Osteocyte (in vitro differentiated cells): ENCODE results near the gene EHMT1. TPM values are rescaled to one million over a fixed set of nuclear protein-coding genes. Genes with fewer than 3 reads are reported as not detected.
A peak's percentile ranks its signal among the peaks of the same experiment; 100 is the strongest.
"Not testable (repeated sequence)": the region's sequence is repeated elsewhere in the genome, so short reads cannot be mapped to it uniquely, and the experiment has no call there.

Source experiments
- DNase-seq: peaks from one replicate; pipeline ENCODE4 v3.0.0; 2021; ENCODE audit warnings: mixed read lengths; ENCODE audit not compliant: unreplicated experiment; ENCODE audit errors: extremely low spot score
- H3K27ac Mint-ChIP-seq: one replicate; pipeline ENCODE4 v1.8.0; 2021; ENCODE audit warnings: mild to moderate bottlenecking, mixed read lengths; ENCODE audit not compliant: unreplicated experiment
- H3K27me3 Mint-ChIP-seq: one replicate; pipeline ENCODE4 v1.8.0; 2021; ENCODE audit warnings: mixed read lengths; ENCODE audit not compliant: unreplicated experiment
- H3K36me3 Mint-ChIP-seq: one replicate; pipeline ENCODE4 v1.8.0; 2021; ENCODE audit warnings: mixed read lengths; ENCODE audit not compliant: unreplicated experiment
- H3K4me1 Mint-ChIP-seq: one replicate; pipeline ENCODE4 v1.8.0; 2021; ENCODE audit warnings: mixed read lengths; ENCODE audit not compliant: unreplicated experiment
- H3K4me3 Mint-ChIP-seq: one replicate; pipeline ENCODE4 v1.8.0; 2021; ENCODE audit warnings: mild to moderate bottlenecking, moderate library complexity, mixed read lengths; ENCODE audit not compliant: unreplicated experiment
- H3K9me3 Mint-ChIP-seq: one replicate; pipeline ENCODE4 v1.8.0; 2021; ENCODE audit warnings: mixed read lengths; ENCODE audit not compliant: unreplicated experiment
- total RNA-seq: library from RNA; stranded (reverse); gene quantifications from 2 replicates; pipeline ENCODE4 v1.2.1, GENCODE V29; 2021
- TF ChIP-seq, protein P1 (sequence below): fragments of 200-600 bp; sonication (generic); IDR thresholded peaks from 2 replicates; pipeline ENCODE4 v1.5.0; 2021; ENCODE audit warnings: antibody characterized with exemption, mild to moderate bottlenecking, moderate library complexity

The EHMT1 gene
- total RNA-seq, 1 donor from 2014 or later = 88.6 TPM

DNA sequence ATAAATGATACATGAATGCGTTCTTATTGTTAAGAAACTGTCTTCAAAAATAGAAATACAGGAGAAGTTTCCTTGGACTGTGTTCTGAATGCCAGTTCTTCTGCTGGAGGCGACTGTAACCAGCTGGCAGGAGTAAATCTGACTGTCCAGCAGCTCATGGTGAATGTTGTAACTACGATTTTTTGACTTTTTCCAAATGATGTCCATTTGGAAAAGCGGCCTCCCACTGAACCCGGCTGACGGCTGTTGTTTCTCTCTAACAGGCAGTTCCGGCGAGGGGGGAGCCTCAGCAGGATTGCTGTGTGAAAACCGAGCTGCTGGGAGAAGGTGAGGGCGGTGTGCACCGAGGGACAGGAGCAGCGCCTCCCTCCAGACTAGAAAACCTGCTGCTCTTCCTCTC, 91.9 kb downstream of the EHMT1 start:
- no peaks in the 10 kb centered on the region for H3K4me1 Mint-ChIP-seq

GRCh38 chr9:137711678-137712105, 92.9 kb downstream of the EHMT1 start:
- no peaks in the 10 kb centered on the region for H3K4me1 Mint-ChIP-seq
- TF ChIP-seq, protein P1, sequence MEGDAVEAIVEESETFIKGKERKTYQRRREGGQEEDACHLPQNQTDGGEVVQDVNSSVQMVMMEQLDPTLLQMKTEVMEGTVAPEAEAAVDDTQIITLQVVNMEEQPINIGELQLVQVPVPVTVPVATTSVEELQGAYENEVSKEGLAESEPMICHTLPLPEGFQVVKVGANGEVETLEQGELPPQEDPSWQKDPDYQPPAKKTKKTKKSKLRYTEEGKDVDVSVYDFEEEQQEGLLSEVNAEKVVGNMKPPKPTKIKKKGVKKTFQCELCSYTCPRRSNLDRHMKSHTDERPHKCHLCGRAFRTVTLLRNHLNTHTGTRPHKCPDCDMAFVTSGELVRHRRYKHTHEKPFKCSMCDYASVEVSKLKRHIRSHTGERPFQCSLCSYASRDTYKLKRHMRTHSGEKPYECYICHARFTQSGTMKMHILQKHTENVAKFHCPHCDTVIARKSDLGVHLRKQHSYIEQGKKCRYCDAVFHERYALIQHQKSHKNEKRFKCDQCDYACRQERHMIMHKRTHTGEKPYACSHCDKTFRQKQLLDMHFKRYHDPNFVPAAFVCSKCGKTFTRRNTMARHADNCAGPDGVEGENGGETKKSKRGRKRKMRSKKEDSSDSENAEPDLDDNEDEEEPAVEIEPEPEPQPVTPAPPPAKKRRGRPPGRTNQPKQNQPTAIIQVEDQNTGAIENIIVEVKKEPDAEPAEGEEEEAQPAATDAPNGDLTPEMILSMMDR = no peak
- no peak for DNase-seq

More for the DNA sequence above, 91.9 kb downstream of the EHMT1 start:
- H3K27ac Mint-ChIP-seq = no peak overlapping the region
- TF ChIP-seq, protein P1 = no peak
- H3K4me3 Mint-ChIP-seq = no peak overlapping the region
- DNase-seq = no peak
- H3K9me3 Mint-ChIP-seq = peaks cover 5% of the 10 kb centered on the region
- H3K36me3 Mint-ChIP-seq = peaks cover 26% of the 10 kb centered on the region
- no peaks in the 10 kb centered on the region for H3K27me3 Mint-ChIP-seq

DNA sequence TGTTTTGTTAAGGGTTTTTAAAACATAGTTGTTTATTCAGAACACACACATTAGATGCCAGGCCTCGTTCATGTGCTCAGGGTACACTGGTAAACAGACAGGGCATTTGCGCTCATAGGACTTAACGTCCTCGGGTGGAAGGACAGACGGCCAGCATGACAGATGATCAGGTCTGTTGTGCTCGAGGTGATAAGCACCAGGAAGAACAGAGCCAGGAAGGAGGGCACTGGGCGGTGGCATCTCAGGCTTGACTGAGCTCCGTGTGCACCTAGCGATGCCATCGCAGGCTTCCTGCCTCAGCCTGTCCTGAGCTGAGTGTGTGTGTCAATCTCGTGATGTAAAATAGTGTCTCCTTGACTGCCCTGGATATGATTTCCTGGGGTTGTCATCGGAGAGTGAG, 96.5 kb downstream of the EHMT1 start:
- Mint-ChIP-seq H3K36me3 (peaks cover 44% of the 10 kb centered on the region), H3K27me3 (no peaks in the 10 kb centered on the region), H3K9me3 (peaks cover 5% of the 10 kb centered on the region), H3K4me1 (no peaks in the 10 kb centered on the region), H3K4me3 (no peak overlapping the region), H3K27ac (no peak overlapping the region)
- no peak for DNase-seq
- TF ChIP-seq, protein P1 = no peak

More at GRCh38 chr9:137711678-137712105, 92.9 kb downstream of the EHMT1 start:
- peak overlapping the region; percentile 9 for H3K27ac Mint-ChIP-seq
- H3K36me3 Mint-ChIP-seq = peaks cover 27% of the 10 kb centered on the region
- H3K9me3 Mint-ChIP-seq = peaks cover 5% of the 10 kb centered on the region
- no peaks in the 10 kb centered on the region for H3K27me3 Mint-ChIP-seq
- no peak overlapping the region for H3K4me3 Mint-ChIP-seq

DNA sequence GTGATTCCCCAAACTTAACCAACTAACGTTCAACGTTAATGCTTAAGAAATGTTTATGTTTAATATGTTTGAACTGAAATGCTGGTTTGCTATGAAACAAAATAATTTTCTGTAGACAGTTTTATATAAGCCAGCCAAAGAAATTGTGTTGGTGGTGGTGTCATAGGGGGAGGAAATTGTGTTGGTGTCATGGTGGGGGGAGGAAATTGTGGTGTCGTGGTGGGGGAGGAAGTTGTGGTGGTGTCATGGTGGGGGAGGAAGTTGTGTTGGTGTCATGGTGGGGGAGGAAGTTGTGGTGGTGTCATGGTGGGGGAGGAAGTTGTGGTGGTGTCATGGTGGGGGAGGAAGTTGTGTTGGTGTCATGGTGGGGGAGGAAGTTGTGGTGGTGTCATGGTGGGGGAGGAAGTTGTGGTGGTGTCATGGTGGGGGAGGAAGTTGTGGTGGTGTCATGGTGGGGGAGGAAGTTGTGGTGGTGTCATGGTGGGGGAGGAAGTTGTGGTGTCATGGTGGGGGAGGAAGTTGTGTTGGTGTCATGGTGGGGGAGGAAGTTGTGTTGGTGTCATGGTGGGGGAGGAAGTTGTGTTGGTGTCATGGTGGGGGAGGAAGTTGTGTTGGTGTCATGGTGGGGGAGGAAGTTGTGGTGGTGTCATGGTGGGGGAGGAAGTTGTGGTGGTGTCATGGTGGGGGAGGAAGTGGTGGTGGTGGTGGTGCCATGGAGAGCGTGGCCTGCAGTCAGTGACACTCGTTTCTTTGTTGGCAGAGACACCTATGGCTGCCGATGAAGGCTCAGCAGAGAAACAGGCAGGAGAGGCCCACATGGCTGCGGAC, 97.3 kb downstream of the EHMT1 start:
- not testable (repeated sequence) for H3K27ac Mint-ChIP-seq, H3K4me3 Mint-ChIP-seq, DNase-seq, H3K27me3 Mint-ChIP-seq, H3K4me1 Mint-ChIP-seq, H3K9me3 Mint-ChIP-seq
- peaks cover 42% of the 10 kb centered on the region for H3K36me3 Mint-ChIP-seq

- H3K27me3 Mint-ChIP-seq = no peaks in the 10 kb centered on the region
- no peak overlapping the region for H3K4me3 Mint-ChIP-seq
- TF ChIP-seq, protein P1 = no peak
- peaks cover 3% of the 10 kb centered on the region for H3K4me1 Mint-ChIP-seq
- H3K9me3 Mint-ChIP-seq = peaks cover 5% of the 10 kb centered on the region
- H3K36me3 Mint-ChIP-seq = peaks cover 42% of the 10 kb centered on the region
- DNase-seq = no peak
- H3K27ac Mint-ChIP-seq = no peak overlapping the region
These were observed 98.0 kb downstream of the EHMT1 start for GRCh38 chr9:137716694-137717287.
